GM12864 (cell line): Measurements from ENCODE around the gene ADGRA3.

ENCODE experiments used
- DNase-seq: peaks from one replicate; pipeline ENCODE4 v3.0.0-alpha.2; 2011; ENCODE audit warnings: low read depth
- H3K4me3 ChIP-seq: 2 replicates; pipeline ENCODE4 v1.5.1; 2011; ENCODE audit warnings: mild to moderate bottlenecking, low read depth, low read length, control low read depth
- CTCF ChIP-seq: IDR thresholded peaks from 2 replicates; pipeline ENCODE4 v1.5.1; 2011; ENCODE audit warnings: low read depth, mild to moderate bottlenecking, moderate library complexity, low read length, control low read depth, inconsistent platforms; ENCODE audit errors: missing control alignments

ADGRA3 gene

GRCh38 chr4:22363036-22363435 is 152.8 kb downstream of the ADGRA3 start:
- no peak overlapping the region for H3K4me3 ChIP-seq
- no peak for DNase-seq
- TF ChIP-seq CTCF, result no peak

- DNase-seq, result no peak
- TF ChIP-seq CTCF, result no peak
- H3K4me3 ChIP-seq, result no peak overlapping the region
These were observed 158.8 kb downstream of the ADGRA3 start for GRCh38 chr4:22356987-22357596.

- no peak for DNase-seq
- no peak for TF ChIP-seq CTCF
- H3K4me3 ChIP-seq, result no peak overlapping the region
These were observed 167.5 kb downstream of the ADGRA3 start for GRCh38 chr4:22348410-22348809.

- DNase-seq, result no peak
- no peak overlapping the region for H3K4me3 ChIP-seq
- no peak for TF ChIP-seq CTCF
These were observed 170.2 kb downstream of the ADGRA3 start for GRCh38 chr4:22345678-22346077.

GRCh38 chr4:22345055-22345454 is 170.8 kb downstream of the ADGRA3 start:
- no peak for DNase-seq

GRCh38 chr4:22343606-22344005 is 172.3 kb downstream of the ADGRA3 start:
- TF ChIP-seq CTCF, result no peak
- no peak for DNase-seq
- H3K4me3 ChIP-seq, result no peak overlapping the region

More at GRCh38 chr4:22345055-22345454, 170.8 kb downstream of the ADGRA3 start:
- no peak for TF ChIP-seq CTCF
- H3K4me3 ChIP-seq, result no peak overlapping the region

- no peak for TF ChIP-seq CTCF
- no peak overlapping the region for H3K4me3 ChIP-seq
- no peak for DNase-seq
These were observed 176.4 kb downstream of the ADGRA3 start for GRCh38 chr4:22339491-22339890.
